ENCODE results near the gene NKAIN4. TPM values are rescaled to one million over a fixed set of nuclear protein-coding genes. Genes with fewer than 3 reads are reported as not detected.

NKAIN4 gene
- total RNA-seq, 1 donor from 2014 or later, result not detected

- intact Hi-C loops (cut with micrococcal nuclease), result no loop called here
- no peak for DNase-seq
- peak; percentile 28 for ATAC-seq
Measured at GRCh38 chr20:63246490-63247288, 7.6 kb downstream of the NKAIN4 start.

- no peak for DNase-seq
- intact Hi-C loops (cut with micrococcal nuclease), result no loop called here
- ATAC-seq, result no peak
Measured at GRCh38 chr20:63244468-63244867, 9.8 kb downstream of the NKAIN4 start.

GRCh38 chr20:63243604-63244247 is 10.5 kb downstream of the NKAIN4 start:
- DNase-seq, result no peak
- ATAC-seq, result no peak
- intact Hi-C loops (cut with micrococcal nuclease), result no loop called here

DNA sequence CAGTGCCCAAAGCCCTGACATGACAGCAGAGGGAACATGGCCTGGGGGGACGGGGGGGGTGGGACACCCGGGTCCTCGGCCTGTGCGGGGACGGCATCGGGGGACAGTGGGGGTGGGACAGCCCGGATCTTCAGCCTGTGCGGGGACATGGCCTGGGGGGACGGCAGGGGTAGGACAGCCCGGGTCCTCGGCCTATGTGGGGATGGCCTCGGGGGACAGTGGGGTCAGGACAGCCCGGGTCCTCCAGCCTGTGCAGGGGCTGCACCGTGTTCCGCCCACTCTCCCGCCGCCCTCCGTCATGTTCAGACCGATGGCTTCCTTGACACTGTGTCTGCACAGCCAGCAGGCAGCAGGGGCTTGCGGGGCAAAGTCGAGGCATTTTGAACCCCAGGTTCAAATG is 11.5 kb downstream of the NKAIN4 start:
- intact Hi-C loops (cut with micrococcal nuclease), result no loop called here
- DNase-seq (no peak), ATAC-seq (no peak)

DNA sequence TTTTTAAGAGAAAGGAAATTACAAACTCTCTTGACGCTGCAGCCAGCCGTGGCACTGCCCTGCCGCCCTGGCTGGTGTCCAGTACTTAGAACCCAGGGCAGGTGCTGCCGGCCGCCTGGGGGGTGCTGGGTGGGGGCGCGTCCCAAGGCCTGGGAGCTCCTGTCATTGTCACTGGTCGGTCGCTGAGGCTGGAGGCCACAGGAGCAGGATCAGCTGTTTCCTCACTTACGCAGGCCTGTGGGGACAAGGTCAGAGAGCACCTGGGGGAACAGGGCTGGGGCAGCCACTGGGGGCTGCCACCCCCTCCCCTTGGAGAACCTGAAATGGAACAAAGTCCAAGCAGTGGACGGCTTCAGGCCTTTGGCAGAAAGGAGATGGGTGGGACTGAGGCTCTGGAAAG is 13.0 kb downstream of the NKAIN4 start:
- no peak for ATAC-seq
- intact Hi-C loops (cut with micrococcal nuclease), result no loop called here
- no peak for DNase-seq

GRCh38 chr20:63240004-63240403 is 14.3 kb downstream of the NKAIN4 start:
- ATAC-seq, result no peak
- intact Hi-C loops (cut with micrococcal nuclease), result no loop called here
- DNase-seq, result no peak

GRCh38 chr20:63239431-63239830 is 14.8 kb downstream of the NKAIN4 start:
- intact Hi-C loops (cut with micrococcal nuclease), result no loop called here
- DNase-seq, result no peak
- no peak for ATAC-seq

DNA sequence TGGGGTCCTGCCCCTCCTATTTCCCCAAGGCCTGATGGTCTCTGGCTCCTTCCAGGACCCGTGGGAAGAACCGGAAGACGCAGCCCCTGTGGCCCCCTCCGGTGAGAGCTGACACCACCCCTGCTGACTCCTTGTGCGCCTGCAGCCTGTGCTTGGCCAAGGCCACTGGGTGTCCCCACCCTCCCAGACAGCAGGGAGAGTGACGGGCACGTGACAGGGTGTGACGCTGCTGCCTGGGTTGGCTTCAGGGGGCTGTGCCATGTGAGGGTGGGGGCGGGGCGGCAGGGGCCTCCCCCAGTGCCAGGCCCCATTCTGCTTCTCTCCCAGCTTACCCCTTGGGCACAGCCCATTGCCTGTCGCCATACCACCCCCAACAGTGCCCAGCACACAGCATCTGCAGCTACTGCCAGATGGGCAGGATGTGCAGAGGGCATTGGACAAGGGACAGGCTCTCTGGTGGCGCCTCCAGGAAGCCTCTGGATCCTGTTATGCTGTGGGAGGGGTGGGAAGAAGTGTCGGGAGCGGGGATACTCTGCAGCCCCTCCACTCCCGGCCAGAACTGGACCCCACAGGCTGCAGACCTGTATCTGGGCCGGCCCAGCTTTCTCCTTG is 15.6 kb downstream of the NKAIN4 start:
- ATAC-seq (no peak), DNase-seq (no peak)
- intact Hi-C loops (cut with micrococcal nuclease), result no loop called here

DNA sequence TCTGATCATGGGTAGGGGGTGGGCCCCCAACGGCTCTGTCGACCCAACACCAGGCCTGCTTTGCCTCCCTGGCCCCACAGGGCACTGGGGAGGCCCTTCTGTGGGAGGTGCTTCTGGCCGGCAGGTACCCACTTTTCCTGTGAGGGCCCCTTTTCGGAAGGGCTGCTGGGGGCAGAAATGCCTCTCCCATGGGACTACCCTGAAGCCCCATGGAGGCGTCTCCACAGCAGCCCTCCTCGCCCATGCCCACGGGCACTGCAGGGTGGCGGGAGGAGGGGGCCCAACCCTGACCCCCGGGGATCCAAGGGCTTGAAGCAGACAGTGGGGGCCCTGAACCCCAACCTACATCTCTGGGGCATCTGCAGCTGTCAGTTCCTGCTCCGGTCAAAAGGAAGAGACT is 16.2 kb downstream of the NKAIN4 start:
- ATAC-seq (no peak), DNase-seq (no peak)
- intact Hi-C loops (cut with micrococcal nuclease), result no loop called here

- no peak for ATAC-seq
- DNase-seq, result no peak
- intact Hi-C loops (cut with micrococcal nuclease), result no loop called here
Measured at GRCh38 chr20:63236116-63236837, 18.0 kb downstream of the NKAIN4 start.

GRCh38 chr20:63235399-63235983 is 18.8 kb downstream of the NKAIN4 start, which contains the start of gene BIRC7:
Gene BIRC7 (plus strand): TSS chr20:63235905. CDS start chr20:63236097, 192 bp downstream.
- intact Hi-C loops (cut with micrococcal nuclease), result no loop called here
- no peak for ATAC-seq

DNA sequence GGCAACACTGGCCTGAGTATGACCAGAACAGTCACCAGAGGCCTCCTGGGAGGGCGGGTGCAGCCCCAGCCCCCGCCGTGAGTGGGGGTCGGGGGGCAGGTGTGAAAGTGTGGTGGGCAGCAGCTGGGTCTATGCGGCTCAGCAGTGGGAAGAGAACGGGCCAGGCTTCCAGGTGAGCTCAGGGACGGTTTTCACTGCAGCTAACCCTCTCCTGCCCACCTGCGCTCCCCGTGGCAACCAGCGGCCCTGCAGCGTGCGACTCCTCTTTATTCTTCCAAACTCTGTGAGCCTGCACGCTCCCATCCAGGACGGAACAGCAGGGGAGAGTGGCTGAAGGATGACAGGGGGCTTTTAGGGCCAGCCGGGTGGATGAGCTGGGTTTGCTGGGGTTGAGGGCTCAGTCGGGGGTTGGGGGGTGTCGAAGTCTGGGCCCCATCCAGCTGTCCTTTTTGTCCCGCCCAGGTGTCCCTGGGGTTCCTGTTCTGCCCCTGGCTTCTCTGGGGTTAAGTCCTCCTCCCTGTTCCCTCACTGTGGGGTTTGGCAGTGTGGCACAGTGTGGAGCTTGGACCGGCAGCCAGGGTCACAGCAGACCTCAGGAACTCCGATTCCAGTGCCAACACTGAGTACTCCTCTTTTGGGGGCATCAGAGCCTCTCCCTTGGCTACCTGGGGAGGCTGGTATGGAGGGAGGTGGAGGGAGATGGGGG is 19.4 kb downstream of the NKAIN4 start:
- intact Hi-C loops (cut with micrococcal nuclease), result no loop called here
- DNase-seq, result no peak
- peak; percentile 15 for ATAC-seq

More at GRCh38 chr20:63235399-63235983, 18.8 kb downstream of the NKAIN4 start, which contains the start of gene BIRC7:
- DNase-seq, result no peak

- intact Hi-C loops (cut with micrococcal nuclease), result no loop called here
- DNase-seq (no peak), ATAC-seq (no peak)
Measured at GRCh38 chr20:63233924-63234323, 20.3 kb downstream of the NKAIN4 start.

DNA sequence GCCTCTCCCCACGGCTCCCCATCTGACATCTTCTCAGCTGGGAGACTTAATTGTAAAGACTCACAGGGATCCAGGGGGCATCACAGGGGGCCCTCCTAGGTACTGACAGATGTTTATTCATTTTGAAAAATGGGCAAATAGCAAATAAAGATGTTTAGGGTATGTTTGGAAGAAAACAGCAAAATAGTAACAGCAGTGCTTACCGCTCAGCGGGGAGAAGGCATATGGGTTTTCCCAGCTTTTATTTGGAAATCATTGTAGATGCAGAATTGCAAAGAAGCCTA is 21.3 kb downstream of the NKAIN4 start:
- ATAC-seq (no peak), DNase-seq (no peak)
- intact Hi-C loops (cut with micrococcal nuclease), result no loop called here

- intact Hi-C loops (cut with micrococcal nuclease), result no loop called here
- no peak for DNase-seq
- no peak for ATAC-seq
Measured at GRCh38 chr20:63232235-63233060, 21.8 kb downstream of the NKAIN4 start.

DNA sequence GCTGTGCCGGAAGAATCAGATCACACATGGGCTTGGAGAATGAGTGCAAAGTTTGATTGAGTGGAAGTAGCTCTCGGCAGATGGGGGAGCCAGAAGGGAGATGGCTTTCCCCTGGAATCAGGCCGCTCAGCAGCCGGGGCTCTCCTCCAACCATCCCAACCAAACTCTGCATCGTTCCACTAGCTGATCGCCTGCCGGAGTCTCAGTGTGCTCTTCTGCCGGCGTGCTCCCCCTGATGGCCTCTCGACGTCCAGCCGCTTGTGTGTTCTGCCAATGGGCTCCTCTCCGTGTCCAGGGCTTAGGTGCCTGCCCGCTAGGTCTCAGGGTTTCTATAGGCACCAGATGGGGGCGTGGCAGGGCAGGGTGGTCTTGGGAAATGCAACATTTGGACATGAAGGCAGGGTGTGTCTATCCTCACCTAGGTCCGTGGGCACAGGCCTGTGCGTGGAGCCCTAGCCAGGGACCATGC is 23.4 kb downstream of the NKAIN4 start:
- intact Hi-C loops (cut with micrococcal nuclease), result no loop called here
- peak; percentile 78 for DNase-seq
- ATAC-seq, result peak; percentile 88

DNA sequence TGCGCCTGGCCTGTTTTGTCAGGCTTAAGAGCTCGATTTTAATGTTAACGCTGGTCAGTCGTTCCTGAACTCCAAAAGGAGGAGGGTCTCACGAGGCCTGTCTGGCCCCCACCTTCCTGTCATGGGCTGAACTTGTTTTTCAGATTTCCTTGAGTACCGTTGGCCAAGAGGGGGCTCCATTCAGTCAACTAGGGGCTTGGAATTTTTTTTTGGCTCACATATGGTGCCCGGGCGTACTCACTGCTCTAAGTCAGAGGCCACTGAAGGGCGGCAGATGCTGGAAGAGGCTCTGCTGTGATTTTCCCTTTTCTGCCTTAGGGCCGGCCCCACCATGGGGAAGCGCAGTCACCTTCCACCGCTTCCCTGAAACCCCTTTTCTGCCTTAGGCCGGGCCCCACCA is 25.5 kb downstream of the NKAIN4 start:
- DNase-seq (no peak), ATAC-seq (no peak)
- intact Hi-C loops (cut with micrococcal nuclease), result no loop called here

DNA sequence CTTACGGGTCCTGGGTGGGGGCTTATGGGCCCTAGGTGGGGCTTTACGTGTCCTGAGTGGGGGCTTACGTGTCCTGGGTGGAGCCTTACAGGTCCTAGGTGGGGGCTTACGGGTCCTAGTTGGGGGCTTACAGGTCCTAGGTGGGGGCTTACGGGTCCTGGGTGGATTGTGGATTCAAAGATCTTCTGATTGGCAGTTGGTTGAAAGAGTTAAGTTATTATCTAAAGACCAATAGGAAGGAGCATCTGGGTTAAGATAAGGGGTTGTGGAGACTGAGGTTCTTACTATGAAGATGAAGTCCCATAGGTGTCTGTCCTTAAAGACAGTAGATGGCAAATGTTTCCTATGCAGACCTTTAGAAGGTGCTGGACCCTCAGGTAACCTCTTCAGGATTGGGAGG is 27.0 kb downstream of the NKAIN4 start:
- DNase-seq, result no peak
- intact Hi-C loops (cut with micrococcal nuclease), result no loop called here
- no peak for ATAC-seq

Data from left ventricle myocardium superior (tissue), 1 donor.